BLaER1 treated with 17β-estradiol and CSF1 and Interleukin-3, amounts not matched to agents 10 nM and 100 nM (cell line): Measurements from ENCODE around the gene MLC1.
A peak's percentile ranks its signal among the peaks of the same experiment; 100 is the strongest.

Experiments used
- H3K27ac ChIP-seq, 11 experiments: shearing (Covaris generic); formaldehyde crosslinking; 2 replicates each; pipeline ENCODE4 v1.8.1; 2022
- H3K27me3 ChIP-seq, 11 experiments: shearing (Covaris generic); formaldehyde crosslinking; 2 replicates each; pipeline ENCODE4 v1.8.1; 2022
- H3K36me3 ChIP-seq, 11 experiments: shearing (Covaris generic); formaldehyde crosslinking; 2 replicates each; pipeline ENCODE4 v1.8.1; 2022
- H3K4me1 ChIP-seq, 10 experiments: shearing (Covaris generic); formaldehyde crosslinking; 2 replicates each; pipeline ENCODE4 v1.8.1; 2022
- H3K4me2 ChIP-seq, 11 experiments: shearing (Covaris generic); formaldehyde crosslinking; 2 replicates each; pipeline ENCODE4 v1.8.1; 2022
- H3K4me3 ChIP-seq, 10 experiments: shearing (Covaris generic); formaldehyde crosslinking; 2 replicates each; pipeline ENCODE4 v1.8.1; 2022
- H3K9ac ChIP-seq, 11 experiments: shearing (Covaris generic); formaldehyde crosslinking; 2 replicates each; pipeline ENCODE4 v1.8.1; 2022
- H3K9me3 ChIP-seq, 11 experiments: shearing (Covaris generic); formaldehyde crosslinking; replicated peaks in 1 of 11; 2 replicates each; pipeline ENCODE4 v1.8.1; 2022
- H4K20me1 ChIP-seq, 11 experiments: shearing (Covaris generic); formaldehyde crosslinking; 2 replicates each; pipeline ENCODE4 v1.8.1; 2022
- Cebpa-rat ChIP-seq, 11 experiments: shearing (Covaris generic); IDR thresholded peaks; 2 replicates each; pipeline ENCODE4 v1.8.1; 2022

Gene MLC1

DNA sequence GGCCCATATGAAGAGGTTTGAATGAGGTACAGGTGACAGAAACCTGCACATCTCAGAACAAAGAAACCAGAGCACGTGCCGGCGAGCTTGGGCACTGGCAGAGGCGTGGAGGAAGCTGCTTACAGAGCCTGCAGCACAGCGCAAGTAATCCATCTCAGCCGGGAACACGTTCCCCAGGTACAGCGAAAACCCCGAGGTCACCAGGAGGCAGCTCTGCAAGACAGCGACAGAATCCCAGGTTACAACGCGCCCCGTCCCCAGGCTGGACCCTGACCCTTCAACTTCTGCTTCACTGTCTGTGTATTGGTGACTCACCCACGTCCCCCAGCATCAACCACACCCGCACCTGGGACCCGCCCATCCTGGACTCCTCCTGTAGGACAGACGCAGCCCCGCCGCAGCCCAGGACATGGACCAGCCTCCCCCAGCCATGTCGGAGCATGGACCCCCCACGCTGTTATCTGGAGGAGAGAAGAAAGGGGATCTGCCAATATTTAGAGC is 2.2 kb downstream of the MLC1 start:
- Histone ChIP-seq H3K4me3 (no peak overlapping the region), H3K27me3 (no peaks in the 10 kb centered on the region), H3K4me2 (no peak overlapping the region), H4K20me1 (no peaks in the 10 kb centered on the region), H3K9ac (no peak overlapping the region; a peak in 2 of 22 replicates), H3K4me1 (peaks cover 8 to 67% (median 12%) of the 10 kb centered on the region in 10 experiments; a peak in 18 of 20 replicates), H3K36me3 (no peaks in the 10 kb centered on the region; a peak in 1 of 22 replicates), H3K9me3 (peaks cover 0 to 17% (median 14%) of the 10 kb centered on the region in 11 experiments; a peak in 17 of 22 replicates), H3K27ac (0 out of 22 replicates have a peak overlapping the region, but pooled peaks of 1 of the 11 experiments have one; percentile 12)
- TF ChIP-seq Cebpa-rat (IDR thresholded peaks at IDR 0.05), result no peak

DNA sequence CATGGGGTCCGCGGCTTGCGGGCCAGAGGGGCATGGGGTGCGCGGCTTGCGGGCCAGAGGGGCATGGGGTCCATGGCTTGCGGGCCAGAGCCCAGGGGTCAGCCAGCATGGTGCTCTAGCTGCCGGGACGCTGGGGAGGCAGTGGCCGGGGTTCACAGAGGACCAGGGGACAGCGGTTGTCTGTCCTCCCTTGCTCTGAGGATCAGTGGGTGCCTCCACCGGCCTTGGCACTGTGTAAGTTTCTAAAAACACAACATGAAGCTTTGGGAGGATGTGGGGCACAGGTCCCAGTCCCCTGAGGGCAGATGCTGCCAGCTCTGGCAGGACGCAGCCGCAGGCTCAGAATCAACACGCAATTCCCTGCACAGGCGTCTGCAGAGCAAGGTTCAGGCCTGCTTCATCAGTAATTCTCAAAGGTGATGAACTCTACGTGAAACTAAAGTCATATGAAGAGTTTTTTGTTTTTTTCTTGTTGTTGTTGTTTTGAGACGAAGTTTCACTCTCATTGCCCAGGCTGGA is 3.0 kb downstream of the MLC1 start:
- H3K9me3 ChIP-seq, result peaks cover 0 to 9% (median 6%) of the 10 kb centered on the region in 11 experiments; a peak in 17 of 22 replicates
- no peak for TF ChIP-seq Cebpa-rat (IDR thresholded peaks at IDR 0.05)
- H3K36me3 ChIP-seq, result no peaks in the 10 kb centered on the region; a peak in 1 of 22 replicates
- no peak overlapping the region; a peak in 1 of 22 replicates for H3K4me2 ChIP-seq
- peak overlapping the region in 8 of 11 experiments; percentile 14 to 63 (median 50); a peak in 12 of 22 replicates for H3K9ac ChIP-seq
- 0 out of 22 replicates have a peak, but pooled peaks cover 0 to 2% (median 0%) of the 10 kb centered on the region in 11 experiments for H4K20me1 ChIP-seq
- H3K27me3 ChIP-seq, result no peaks in the 10 kb centered on the region
- H3K27ac ChIP-seq, result peak overlapping the region in 8 of 11 experiments; percentile 44 to 71 (median 57); a peak in 15 of 22 replicates
- H3K4me3 ChIP-seq, result peak overlapping the region in 3 of 10 experiments; percentile 16 to 29 (median 22); a peak in 1 of 20 replicates
- H3K4me1 ChIP-seq, result peaks cover 12 to 75% (median 20%) of the 10 kb centered on the region in 10 experiments

DNA sequence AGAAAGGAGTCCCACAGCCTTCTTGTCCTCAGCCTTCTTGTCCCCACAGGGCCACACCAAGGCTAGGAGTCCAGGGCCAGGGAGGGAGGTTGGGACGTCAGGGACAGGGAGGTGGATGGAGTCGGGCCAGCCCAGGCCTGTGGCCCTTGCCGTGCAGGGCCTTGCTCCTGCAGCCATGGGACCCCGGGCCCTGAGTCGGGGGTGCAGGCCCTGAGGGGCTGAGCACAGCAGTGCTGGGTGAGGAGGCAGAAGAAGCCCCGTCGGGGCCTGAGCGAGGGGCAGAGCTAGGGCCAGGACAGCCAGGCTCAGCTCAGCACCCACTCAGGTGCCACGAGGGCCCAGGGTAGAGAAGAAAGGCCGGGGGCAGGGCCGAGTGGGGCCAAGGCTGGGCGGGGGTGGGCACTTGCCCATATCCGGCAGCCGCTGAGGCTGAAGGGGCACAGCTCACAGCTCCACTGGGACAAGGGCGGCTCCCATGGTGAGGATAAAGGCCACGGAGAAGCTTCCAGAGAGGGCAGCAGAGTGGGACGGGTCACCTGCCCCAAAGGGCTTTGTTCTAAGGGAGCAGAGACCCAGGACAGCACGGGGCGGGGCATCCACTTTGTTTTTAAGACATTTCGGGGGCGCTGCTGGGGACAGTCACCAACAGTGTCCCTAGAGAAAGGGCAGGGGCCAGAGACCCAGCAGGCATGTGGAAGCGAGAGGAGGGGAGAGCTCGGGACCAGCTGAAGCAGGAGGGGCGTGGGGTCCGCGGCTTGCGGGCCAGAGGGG is 3.6 kb downstream of the MLC1 start:
- Histone ChIP-seq H3K4me1 (peaks cover 19 to 81% (median 26%) of the 10 kb centered on the region in 10 experiments), H3K9ac (peak overlapping the region in 8 of 11 experiments; percentile 14 to 63 (median 50); a peak in 14 of 22 replicates), H4K20me1 (0 out of 22 replicates have a peak, but pooled peaks cover 0 to 4% (median 0%) of the 10 kb centered on the region in 11 experiments), H3K36me3 (no peaks in the 10 kb centered on the region), H3K27ac (peak overlapping the region in 8 of 11 experiments; percentile 44 to 71 (median 57); a peak in 15 of 22 replicates), H3K4me2 (no peak overlapping the region; a peak in 1 of 22 replicates), H3K27me3 (no peaks in the 10 kb centered on the region), H3K4me3 (peak overlapping the region in 3 of 10 experiments; percentile 16 to 29 (median 21); a peak in 3 of 20 replicates), H3K9me3 (peaks cover 0 to 3% (median 0%) of the 10 kb centered on the region in 11 experiments; a peak in 7 of 22 replicates)
- no peak for TF ChIP-seq Cebpa-rat (IDR thresholded peaks at IDR 0.05)

DNA sequence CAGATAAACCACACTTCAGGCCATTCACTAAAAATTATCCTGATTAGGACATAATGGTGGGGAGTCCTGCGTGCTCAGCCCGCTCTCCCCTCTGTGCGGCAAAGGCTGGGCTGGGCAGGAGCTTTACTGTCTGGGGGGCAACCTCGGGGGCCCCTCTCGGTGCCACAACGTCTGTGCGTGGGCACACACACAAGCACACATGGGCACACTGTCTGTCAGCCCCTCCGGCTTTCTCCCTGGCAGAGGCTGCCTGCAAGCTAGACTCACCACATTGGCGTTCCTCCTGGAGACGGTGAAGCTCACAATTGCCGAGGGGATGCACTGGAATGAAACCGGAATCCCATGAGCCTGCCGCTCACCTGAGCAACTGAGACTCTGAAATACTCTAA is 5.2 kb downstream of the MLC1 start:
- Histone ChIP-seq H3K27me3 (no peaks in the 10 kb centered on the region), H4K20me1 (0 out of 22 replicates have a peak, but pooled peaks cover 0 to 4% (median 0%) of the 10 kb centered on the region in 11 experiments), H3K9ac (no peak overlapping the region), H3K4me3 (no peak overlapping the region), H3K4me2 (no peak overlapping the region), H3K9me3 (no peaks in the 10 kb centered on the region), H3K4me1 (peaks cover 34 to 95% (median 42%) of the 10 kb centered on the region in 10 experiments), H3K27ac (no peak overlapping the region), H3K36me3 (no peaks in the 10 kb centered on the region)
- TF ChIP-seq Cebpa-rat (IDR thresholded peaks at IDR 0.05), result no peak

DNA sequence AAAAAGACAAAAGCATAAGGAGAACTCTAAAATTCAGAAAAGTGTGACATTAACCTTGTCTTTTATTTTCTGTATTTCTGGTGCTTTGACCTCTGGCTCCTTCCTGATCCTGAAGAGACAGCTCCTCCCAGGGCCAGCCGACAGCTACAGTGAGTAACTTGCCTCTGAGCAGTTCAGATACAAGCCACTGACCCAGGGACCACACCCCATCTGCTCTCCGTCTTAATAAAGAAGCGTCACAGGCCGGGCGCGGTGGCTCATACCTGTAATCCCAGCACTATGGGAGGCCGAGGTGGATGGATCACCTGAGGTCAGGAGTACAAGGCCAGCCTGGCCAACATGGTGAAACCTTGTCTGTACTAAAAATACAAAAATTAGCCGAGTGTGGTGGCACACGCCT is 6.5 kb downstream of the MLC1 start:
- Histone ChIP-seq H3K9me3 (no peaks in the 10 kb centered on the region), H3K27ac (no peak overlapping the region), H3K36me3 (no peaks in the 10 kb centered on the region), H3K27me3 (no peaks in the 10 kb centered on the region), H3K4me3 (no peak overlapping the region), H4K20me1 (0 out of 22 replicates have a peak, but pooled peaks cover 0 to 4% (median 0%) of the 10 kb centered on the region in 11 experiments), H3K9ac (no peak overlapping the region), H3K4me1 (peaks cover 44 to 91% (median 49%) of the 10 kb centered on the region in 10 experiments), H3K4me2 (peak overlapping the region in 9 of 11 experiments; percentile 3 to 93 (median 17); a peak in 17 of 22 replicates)
- TF ChIP-seq Cebpa-rat (IDR thresholded peaks at IDR 0.05), result no peak

DNA sequence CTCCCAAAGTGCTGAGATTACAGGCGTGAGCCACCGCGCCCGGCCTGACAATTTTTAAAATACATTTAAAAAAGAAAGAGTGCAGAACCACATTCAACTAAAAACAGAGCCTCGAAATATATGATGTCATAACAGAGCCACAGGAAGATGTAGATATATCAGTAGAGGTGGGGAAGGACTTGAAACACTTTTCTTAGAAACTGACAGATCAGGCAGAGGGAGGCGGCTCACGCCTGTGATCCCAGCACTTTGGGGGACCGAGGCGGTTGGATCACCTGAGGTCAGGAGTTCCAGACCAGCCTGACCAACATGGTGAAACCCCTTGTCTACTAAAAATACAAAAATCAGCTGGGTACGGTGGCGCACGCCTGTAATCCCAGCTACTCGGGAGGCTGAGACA is 7.0 kb downstream of the MLC1 start:
- Histone ChIP-seq H3K9ac (no peak overlapping the region), H4K20me1 (0 out of 22 replicates have a peak, but pooled peaks cover 0 to 4% (median 0%) of the 10 kb centered on the region in 11 experiments), H3K4me2 (peak overlapping the region in 9 of 11 experiments; percentile 5 to 93 (median 35); a peak in 13 of 22 replicates), H3K4me1 (peaks cover 44 to 86% (median 48%) of the 10 kb centered on the region in 10 experiments), H3K36me3 (peaks cover 0 to 2% (median 0%) of the 10 kb centered on the region in 11 experiments; a peak in 1 of 22 replicates), H3K27me3 (no peaks in the 10 kb centered on the region), H3K9me3 (no peaks in the 10 kb centered on the region), H3K4me3 (no peak overlapping the region), H3K27ac (no peak overlapping the region)
- TF ChIP-seq Cebpa-rat (IDR thresholded peaks at IDR 0.05), result no peak

DNA sequence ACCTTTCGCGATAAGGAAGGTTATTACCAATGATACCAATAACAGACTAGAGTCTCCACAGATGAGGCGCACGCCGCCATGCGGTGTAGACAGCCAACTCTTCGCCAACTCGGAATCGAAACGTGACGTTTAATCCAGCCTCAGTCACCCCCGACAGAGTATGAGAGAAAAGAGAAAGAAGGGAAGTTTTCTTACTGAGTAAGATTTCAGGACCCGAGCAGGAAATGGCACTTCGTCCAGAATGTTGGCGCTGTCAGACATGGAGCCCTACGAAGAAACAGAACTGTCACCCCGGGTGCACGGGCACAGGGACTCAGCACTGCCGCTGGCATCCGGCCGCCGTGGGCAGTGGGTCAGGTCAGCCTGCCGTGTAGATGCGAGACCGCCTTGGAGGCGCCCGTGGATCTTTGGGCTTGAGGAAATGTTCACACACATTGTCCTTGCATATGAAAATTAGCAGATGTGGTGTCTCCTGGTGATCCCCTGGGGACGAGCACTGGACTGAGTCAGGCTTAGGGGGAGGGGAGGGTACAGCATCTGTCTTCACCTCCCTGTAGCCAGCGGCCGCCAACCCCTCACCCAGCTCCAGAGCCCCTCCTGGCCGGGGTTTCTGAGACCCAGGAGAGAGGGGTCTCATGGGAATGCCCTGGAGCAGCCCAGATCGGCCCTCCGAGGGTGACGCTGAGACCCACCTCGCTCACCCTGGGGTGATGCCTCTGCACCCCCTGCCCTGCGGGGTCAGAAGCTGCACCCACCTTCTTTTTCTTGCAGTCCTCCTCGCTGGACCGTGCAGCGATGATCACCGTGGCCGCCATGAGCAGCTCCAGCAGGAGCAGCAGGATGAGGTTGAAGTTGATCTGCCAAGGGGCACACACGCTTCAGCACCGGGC is 8.3 kb downstream of the MLC1 start:
- Histone ChIP-seq H4K20me1 (0 out of 22 replicates have a peak, but pooled peaks cover 0 to 4% (median 0%) of the 10 kb centered on the region in 11 experiments), H3K9ac (no peak overlapping the region), H3K4me1 (peaks cover 35 to 73% (median 49%) of the 10 kb centered on the region in 10 experiments), H3K27me3 (no peaks in the 10 kb centered on the region), H3K4me3 (no peak overlapping the region), H3K36me3 (peaks cover 0 to 11% (median 0%) of the 10 kb centered on the region in 11 experiments; a peak in 2 of 22 replicates), H3K9me3 (no peaks in the 10 kb centered on the region), H3K27ac (no peak overlapping the region; a peak in 2 of 22 replicates), H3K4me2 (peak overlapping the region; percentile 43 to 93 (median 78))
- no peak for TF ChIP-seq Cebpa-rat (IDR thresholded peaks at IDR 0.05)
